ENCODE data around the gene COBL.

DNA sequence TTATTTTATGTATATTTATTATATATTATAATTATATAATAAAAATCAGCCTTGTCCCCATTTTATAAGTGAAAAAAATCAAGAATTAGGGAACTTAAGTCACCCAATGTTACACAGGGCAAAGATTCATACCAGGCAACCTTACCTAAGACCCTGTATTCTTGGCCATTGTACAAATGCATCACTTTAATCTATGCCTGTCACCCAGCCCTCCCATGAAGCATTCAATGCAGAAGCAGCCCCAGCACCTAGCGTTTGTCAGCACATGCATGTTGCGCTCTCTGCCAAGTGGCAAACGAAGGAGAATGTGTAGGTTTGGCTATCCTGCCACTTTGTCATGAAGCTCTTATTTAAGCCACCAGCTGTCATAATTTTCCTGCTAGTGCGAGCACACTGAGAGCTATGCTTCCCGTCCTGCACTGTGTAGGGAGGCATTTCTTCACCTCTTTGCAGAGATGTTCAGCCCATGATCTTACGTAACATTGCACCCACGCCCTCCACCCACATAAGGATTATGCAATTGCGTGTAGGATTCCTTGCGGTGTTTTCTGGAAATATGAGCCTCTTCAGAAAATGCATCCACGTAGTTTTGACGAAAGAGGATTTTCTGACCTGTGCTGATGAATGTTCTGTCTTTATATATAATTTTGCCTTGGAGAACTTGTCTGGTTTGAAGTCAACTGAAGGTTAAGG lies 7.7 kb upstream of the COBL start:
- TF ChIP-seq, protein P1, sequence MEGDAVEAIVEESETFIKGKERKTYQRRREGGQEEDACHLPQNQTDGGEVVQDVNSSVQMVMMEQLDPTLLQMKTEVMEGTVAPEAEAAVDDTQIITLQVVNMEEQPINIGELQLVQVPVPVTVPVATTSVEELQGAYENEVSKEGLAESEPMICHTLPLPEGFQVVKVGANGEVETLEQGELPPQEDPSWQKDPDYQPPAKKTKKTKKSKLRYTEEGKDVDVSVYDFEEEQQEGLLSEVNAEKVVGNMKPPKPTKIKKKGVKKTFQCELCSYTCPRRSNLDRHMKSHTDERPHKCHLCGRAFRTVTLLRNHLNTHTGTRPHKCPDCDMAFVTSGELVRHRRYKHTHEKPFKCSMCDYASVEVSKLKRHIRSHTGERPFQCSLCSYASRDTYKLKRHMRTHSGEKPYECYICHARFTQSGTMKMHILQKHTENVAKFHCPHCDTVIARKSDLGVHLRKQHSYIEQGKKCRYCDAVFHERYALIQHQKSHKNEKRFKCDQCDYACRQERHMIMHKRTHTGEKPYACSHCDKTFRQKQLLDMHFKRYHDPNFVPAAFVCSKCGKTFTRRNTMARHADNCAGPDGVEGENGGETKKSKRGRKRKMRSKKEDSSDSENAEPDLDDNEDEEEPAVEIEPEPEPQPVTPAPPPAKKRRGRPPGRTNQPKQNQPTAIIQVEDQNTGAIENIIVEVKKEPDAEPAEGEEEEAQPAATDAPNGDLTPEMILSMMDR (conservative IDR thresholded peaks at IDR 0.05; ENCODE audit: low read length) = no peak
- TF ChIP-seq EZH2phosphoT487 (IDR thresholded peaks at IDR 0.05; ENCODE audit: borderline replicate concordance) = no peak

All from Loucy (cell line).